Measurements from ENCODE around the gene AQP12B. TPM values are rescaled to one million over a fixed set of nuclear protein-coding genes. Genes with fewer than 3 reads are reported as not detected.

The AQP12B gene
- total RNA-seq, 1 experiment from 2014 or later, result not detected

DNA sequence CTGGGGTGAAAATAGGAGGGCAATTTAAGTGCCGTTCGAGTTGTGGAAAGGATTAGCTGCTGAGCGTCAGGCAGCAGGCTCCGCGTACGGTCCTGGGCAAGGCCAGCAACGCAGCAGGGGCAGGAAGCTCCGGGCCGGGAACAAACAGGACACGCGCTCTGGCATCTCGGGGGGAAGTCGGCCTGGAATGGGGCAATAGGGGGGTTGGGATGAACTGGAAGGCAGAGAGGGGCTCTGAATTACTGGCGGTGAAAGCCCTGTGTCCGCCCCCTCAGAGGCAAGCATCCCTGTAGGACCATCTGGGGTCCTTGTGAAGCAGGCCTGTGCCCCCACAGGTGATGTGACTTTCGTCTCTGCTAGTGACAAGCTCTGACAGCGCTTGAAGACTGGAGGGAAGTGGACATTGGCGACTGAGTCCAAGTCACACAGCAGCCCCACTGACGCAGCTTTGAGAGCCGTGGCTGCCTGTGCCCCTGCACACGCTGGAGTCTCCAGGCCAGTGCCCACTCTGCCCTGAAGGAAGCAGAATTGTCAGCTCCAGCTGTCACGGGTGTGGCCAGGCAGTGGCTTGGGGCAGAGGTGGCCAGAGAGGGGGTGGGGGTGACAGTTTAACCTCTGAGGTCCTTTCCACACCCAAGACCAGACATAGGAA, 35.1 kb downstream of the AQP12B start:
- Histone ChIP-seq H3K27me3 (replicated peaks; ENCODE audit: control insufficient read depth, insufficient read depth, low read length) (no peaks in the 10 kb centered on the region), H3K4me3 (ENCODE audit: low read depth, low read length) (no peak overlapping the region), H3K9me3 (no peaks in the 10 kb centered on the region), H3K36me3 (ENCODE audit: control insufficient read depth, insufficient read depth, low read length) (no peaks in the 10 kb centered on the region), H3K4me1 (no peaks in the 10 kb centered on the region)
- intact Hi-C loops (cut with micrococcal nuclease; ENCODE audit: unreplicated experiment), result loop anchor here (10.0 kb wide), 1 partner anchor 57 kb away; no protein-coding TSS in a partner anchor
- no peak overlapping the region for H3K27ac Mint-ChIP-seq (ENCODE audit: unreplicated experiment)
- TF ChIP-seq, protein P1, sequence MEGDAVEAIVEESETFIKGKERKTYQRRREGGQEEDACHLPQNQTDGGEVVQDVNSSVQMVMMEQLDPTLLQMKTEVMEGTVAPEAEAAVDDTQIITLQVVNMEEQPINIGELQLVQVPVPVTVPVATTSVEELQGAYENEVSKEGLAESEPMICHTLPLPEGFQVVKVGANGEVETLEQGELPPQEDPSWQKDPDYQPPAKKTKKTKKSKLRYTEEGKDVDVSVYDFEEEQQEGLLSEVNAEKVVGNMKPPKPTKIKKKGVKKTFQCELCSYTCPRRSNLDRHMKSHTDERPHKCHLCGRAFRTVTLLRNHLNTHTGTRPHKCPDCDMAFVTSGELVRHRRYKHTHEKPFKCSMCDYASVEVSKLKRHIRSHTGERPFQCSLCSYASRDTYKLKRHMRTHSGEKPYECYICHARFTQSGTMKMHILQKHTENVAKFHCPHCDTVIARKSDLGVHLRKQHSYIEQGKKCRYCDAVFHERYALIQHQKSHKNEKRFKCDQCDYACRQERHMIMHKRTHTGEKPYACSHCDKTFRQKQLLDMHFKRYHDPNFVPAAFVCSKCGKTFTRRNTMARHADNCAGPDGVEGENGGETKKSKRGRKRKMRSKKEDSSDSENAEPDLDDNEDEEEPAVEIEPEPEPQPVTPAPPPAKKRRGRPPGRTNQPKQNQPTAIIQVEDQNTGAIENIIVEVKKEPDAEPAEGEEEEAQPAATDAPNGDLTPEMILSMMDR (IDR thresholded peaks at IDR 0.05; ENCODE audit: insufficient read depth in 1 of 2, low read depth in 1 of 2, low read length in 1 of 2, severe bottlenecking in 1 of 2, unreplicated experiment in 1 of 2), result no peak
- CTCF ChIA-PET, result interaction anchor here (0.5 kb wide), 1 partner anchor 151 kb away, joined by 3 read pairs; no protein-coding TSS in a partner anchor
- H3K36me3 Mint-ChIP-seq (ENCODE audit: insufficient read depth, unreplicated experiment), result no peaks in the 10 kb centered on the region
- POLR2A ChIA-PET, result no interaction called here
- H3K4me3 Mint-ChIP-seq (ENCODE audit: unreplicated experiment), result no peak overlapping the region
- BruUV-seq (replicated peaks), result no TSS peak
- DNase-seq, result no peak
- H3K9me3 Mint-ChIP-seq (ENCODE audit: unreplicated experiment), result no peaks in the 10 kb centered on the region
- peaks cover 6% of the 10 kb centered on the region for H3K27me3 Mint-ChIP-seq (ENCODE audit: insufficient read depth, unreplicated experiment)
- H3K4me1 Mint-ChIP-seq (ENCODE audit: low read depth, unreplicated experiment), result no peaks in the 10 kb centered on the region

DNA sequence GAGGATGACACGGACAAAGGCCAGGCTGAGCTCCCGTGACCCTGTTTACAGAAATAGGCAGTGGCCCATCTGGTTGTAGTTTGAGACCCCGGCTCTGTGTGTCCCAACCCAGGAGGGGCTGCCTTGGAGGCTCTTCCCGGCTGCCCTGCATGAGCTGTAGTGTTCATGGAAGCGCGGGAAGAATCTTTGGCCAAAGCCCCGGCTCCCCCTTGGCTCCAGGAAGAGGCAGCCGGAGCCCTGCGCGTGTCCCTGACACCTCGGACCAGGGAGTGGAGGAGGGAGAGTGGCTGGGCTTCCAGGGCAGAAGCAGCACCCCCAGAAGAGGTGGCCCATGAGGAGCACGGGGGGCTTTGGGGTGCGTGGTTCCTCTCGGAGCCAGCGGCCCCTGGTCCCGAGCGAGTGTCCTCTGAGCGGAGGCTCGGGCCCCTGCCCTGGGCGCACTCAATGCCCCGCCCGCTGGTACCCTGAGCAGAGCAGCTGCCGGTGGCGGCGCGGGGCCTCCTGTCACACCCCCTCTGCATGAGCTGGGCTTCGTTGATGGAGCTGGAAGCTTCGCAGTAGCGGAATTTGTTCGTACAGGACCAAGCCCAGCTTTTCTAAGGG, 35.7 kb downstream of the AQP12B start:
- no peaks in the 10 kb centered on the region for H3K9me3 Mint-ChIP-seq (ENCODE audit: unreplicated experiment)
- Histone ChIP-seq H3K9me3 (no peaks in the 10 kb centered on the region), H3K36me3 (ENCODE audit: control insufficient read depth, insufficient read depth, low read length) (no peaks in the 10 kb centered on the region), H3K27me3 (replicated peaks; ENCODE audit: control insufficient read depth, insufficient read depth, low read length) (no peaks in the 10 kb centered on the region), H3K4me3 (ENCODE audit: low read depth, low read length) (no peak overlapping the region), H3K4me1 (no peaks in the 10 kb centered on the region)
- no TSS peak for BruUV-seq (replicated peaks)
- H3K27ac Mint-ChIP-seq (ENCODE audit: unreplicated experiment), result no peak overlapping the region
- no peaks in the 10 kb centered on the region for H3K4me1 Mint-ChIP-seq (ENCODE audit: low read depth, unreplicated experiment)
- TF ChIP-seq, protein P1 (IDR thresholded peaks at IDR 0.05; ENCODE audit: insufficient read depth in 1 of 2, low read depth in 1 of 2, low read length in 1 of 2, severe bottlenecking in 1 of 2, unreplicated experiment in 1 of 2), result no peak
- DNase-seq, result no peak
- no peaks in the 10 kb centered on the region for H3K36me3 Mint-ChIP-seq (ENCODE audit: insufficient read depth, unreplicated experiment)
- ChIA-PET POLR2A (no interaction called here), CTCF (no interaction called here)
- no peak overlapping the region for H3K4me3 Mint-ChIP-seq (ENCODE audit: unreplicated experiment)
- intact Hi-C loops (cut with micrococcal nuclease; ENCODE audit: unreplicated experiment), result loop anchor here (10.0 kb wide), 1 partner anchor 58 kb away; no protein-coding TSS in a partner anchor
- H3K27me3 Mint-ChIP-seq (ENCODE audit: insufficient read depth, unreplicated experiment), result peaks cover 6% of the 10 kb centered on the region

DNA sequence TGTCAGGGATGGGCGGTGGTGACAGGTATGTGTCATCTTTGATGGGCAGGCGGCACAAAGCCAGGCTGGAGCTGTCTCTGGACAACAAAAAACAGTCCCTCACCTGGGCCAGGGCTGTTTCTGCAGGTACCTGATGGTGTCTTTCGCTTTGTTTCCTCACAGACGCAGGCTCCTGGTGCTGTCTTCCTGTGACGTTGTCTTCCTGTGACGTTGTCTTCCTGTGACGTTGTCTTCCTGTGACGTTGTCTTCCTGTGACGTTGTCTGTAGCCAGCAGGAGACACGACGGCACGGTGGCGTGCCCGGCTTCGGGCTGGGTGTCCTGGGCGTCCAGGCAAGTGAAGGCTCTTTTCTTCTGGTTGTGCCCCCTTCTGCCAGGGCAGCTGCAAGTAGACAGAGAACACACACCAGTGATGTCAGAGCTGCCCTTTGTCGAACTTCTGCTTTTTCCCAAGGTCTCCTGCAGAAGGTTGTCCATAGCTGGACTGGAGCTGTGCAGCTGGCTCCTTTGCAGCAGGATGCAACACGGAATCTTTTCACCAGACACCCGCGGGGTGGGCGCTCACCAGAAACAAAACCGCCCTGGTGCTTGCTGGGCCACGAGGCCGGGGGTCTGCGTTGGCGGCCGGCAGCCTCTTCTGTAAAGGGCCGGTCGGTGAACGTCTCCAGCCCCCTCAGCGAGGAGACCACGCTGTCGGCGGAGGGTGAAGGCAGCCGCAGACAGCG, 36.3 kb downstream of the AQP12B start:
- intact Hi-C loops (cut with micrococcal nuclease; ENCODE audit: unreplicated experiment), result loop anchor here (10.0 kb wide), 1 partner anchor 58 kb away; no protein-coding TSS in a partner anchor
- BruUV-seq (replicated peaks), result no TSS peak
- Histone ChIP-seq H3K36me3 (ENCODE audit: control insufficient read depth, insufficient read depth, low read length) (no peaks in the 10 kb centered on the region), H3K4me3 (ENCODE audit: low read depth, low read length) (no peak overlapping the region), H3K9me3 (no peaks in the 10 kb centered on the region), H3K27me3 (replicated peaks; ENCODE audit: control insufficient read depth, insufficient read depth, low read length) (no peaks in the 10 kb centered on the region), H3K4me1 (no peaks in the 10 kb centered on the region)
- Mint-ChIP-seq H3K27ac (ENCODE audit: unreplicated experiment) (no peak overlapping the region), H3K4me3 (ENCODE audit: unreplicated experiment) (no peak overlapping the region), H3K27me3 (ENCODE audit: insufficient read depth, unreplicated experiment) (peaks cover 6% of the 10 kb centered on the region), H3K4me1 (ENCODE audit: low read depth, unreplicated experiment) (no peaks in the 10 kb centered on the region), H3K36me3 (ENCODE audit: insufficient read depth, unreplicated experiment) (no peaks in the 10 kb centered on the region), H3K9me3 (ENCODE audit: unreplicated experiment) (no peaks in the 10 kb centered on the region)
- POLR2A ChIA-PET, result no interaction called here
- TF ChIP-seq, protein P1 (IDR thresholded peaks at IDR 0.05; ENCODE audit: insufficient read depth in 1 of 2, low read depth in 1 of 2, low read length in 1 of 2, severe bottlenecking in 1 of 2, unreplicated experiment in 1 of 2), result no peak
- DNase-seq, result no peak
- CTCF ChIA-PET, result no interaction called here
